Measurements from ENCODE around the gene KRT80.

The KRT80 gene

GRCh38 chr12:52151837-52152783, 39.7 kb downstream of the KRT80 start:
- FAIRE-seq (no peak), DNase-seq (ENCODE audit: insufficient read length) (peak; percentile 73)
- TF ChIP-seq POLR2A (IDR thresholded peaks at IDR 0.05; ENCODE audit: low read depth, low read length) = no peak
- no peak for TF ChIP-seq POLR2AphosphoS5 (IDR thresholded peaks at IDR 0.05; ENCODE audit: low read depth, low read length)
- TF ChIP-seq TAF1 (IDR thresholded peaks at IDR 0.05; ENCODE audit: borderline replicate concordance, low read depth, low read length) = no peak

GRCh38 chr12:52151153-52151836, 40.5 kb downstream of the KRT80 start:
- DNase-seq (ENCODE audit: insufficient read length) (no peak), FAIRE-seq (no peak)
- TF ChIP-seq POLR2AphosphoS5 (IDR thresholded peaks at IDR 0.05; ENCODE audit: low read depth, low read length) (no peak), TAF1 (IDR thresholded peaks at IDR 0.05; ENCODE audit: borderline replicate concordance, low read depth, low read length) (no peak), POLR2A (IDR thresholded peaks at IDR 0.05; ENCODE audit: low read depth, low read length) (no peak)

GRCh38 chr12:52149651-52150241, 42.1 kb downstream of the KRT80 start:
- no peak for DNase-seq (ENCODE audit: insufficient read length)
- TF ChIP-seq TAF1 (IDR thresholded peaks at IDR 0.05; ENCODE audit: borderline replicate concordance, low read depth, low read length) (no peak), POLR2A (IDR thresholded peaks at IDR 0.05; ENCODE audit: low read depth, low read length) (no peak)
- no peak for FAIRE-seq

- DNase-seq (ENCODE audit: insufficient read length) (no peak), FAIRE-seq (no peak)
- no peak for TF ChIP-seq TAF1 (IDR thresholded peaks at IDR 0.05; ENCODE audit: borderline replicate concordance, low read depth, low read length)
- TF ChIP-seq POLR2AphosphoS5 (IDR thresholded peaks at IDR 0.05; ENCODE audit: low read depth, low read length) = no peak
Observed at GRCh38 chr12:52149182-52149641, 42.6 kb downstream of the KRT80 start.

- FAIRE-seq = no peak
- DNase-seq (ENCODE audit: insufficient read length) = no peak
- TF ChIP-seq POLR2A (IDR thresholded peaks at IDR 0.05; ENCODE audit: low read depth, low read length) = no peak
- TF ChIP-seq POLR2AphosphoS5 (IDR thresholded peaks at IDR 0.05; ENCODE audit: low read depth, low read length) = no peak
- no peak for TF ChIP-seq TAF1 (IDR thresholded peaks at IDR 0.05; ENCODE audit: borderline replicate concordance, low read depth, low read length)
Observed at GRCh38 chr12:52148464-52149181, 43.2 kb downstream of the KRT80 start.

- TF ChIP-seq POLR2AphosphoS5 (IDR thresholded peaks at IDR 0.05; ENCODE audit: low read depth, low read length) (no peak), POLR2A (IDR thresholded peaks at IDR 0.05; ENCODE audit: low read depth, low read length) (no peak), TAF1 (IDR thresholded peaks at IDR 0.05; ENCODE audit: borderline replicate concordance, low read depth, low read length) (no peak)
- DNase-seq (ENCODE audit: insufficient read length) = no peak
- FAIRE-seq = no peak
Observed at GRCh38 chr12:52147964-52148463, 43.8 kb downstream of the KRT80 start.

GRCh38 chr12:52147367-52147963, 44.3 kb downstream of the KRT80 start:
- no peak for TF ChIP-seq POLR2AphosphoS5 (IDR thresholded peaks at IDR 0.05; ENCODE audit: low read depth, low read length)
- no peak for TF ChIP-seq POLR2A (IDR thresholded peaks at IDR 0.05; ENCODE audit: low read depth, low read length)
- TF ChIP-seq TAF1 (IDR thresholded peaks at IDR 0.05; ENCODE audit: borderline replicate concordance, low read depth, low read length) = no peak
- FAIRE-seq = no peak

GRCh38 chr12:52146822-52147366, 44.9 kb downstream of the KRT80 start:
- FAIRE-seq (no peak), DNase-seq (ENCODE audit: insufficient read length) (no peak)
- no peak for TF ChIP-seq POLR2AphosphoS5 (IDR thresholded peaks at IDR 0.05; ENCODE audit: low read depth, low read length)
- no peak for TF ChIP-seq TAF1 (IDR thresholded peaks at IDR 0.05; ENCODE audit: borderline replicate concordance, low read depth, low read length)
- TF ChIP-seq POLR2A (IDR thresholded peaks at IDR 0.05; ENCODE audit: low read depth, low read length) = no peak

More at GRCh38 chr12:52147367-52147963, 44.3 kb downstream of the KRT80 start:
- no peak for DNase-seq (ENCODE audit: insufficient read length)

GRCh38 chr12:52146089-52146821, 45.6 kb downstream of the KRT80 start:
- TF ChIP-seq TAF1 (IDR thresholded peaks at IDR 0.05; ENCODE audit: borderline replicate concordance, low read depth, low read length) (no peak), POLR2AphosphoS5 (IDR thresholded peaks at IDR 0.05; ENCODE audit: low read depth, low read length) (no peak), POLR2A (IDR thresholded peaks at IDR 0.05; ENCODE audit: low read depth, low read length) (no peak)
- DNase-seq (ENCODE audit: insufficient read length) = no peak
- FAIRE-seq = no peak

Measured in GM12892 (cell line).